Glomerular endothelial cell (primary cell): ENCODE data around the gene NMNAT2. TPM values are rescaled to one million over a fixed set of nuclear protein-coding genes. Genes with fewer than 3 reads are reported as not detected.

Experiments used
- DNase-seq: peaks from one replicate; pipeline ENCODE4 v3.0.0-alpha.2; 2011; ENCODE audit warnings: low read depth, low spot score; ENCODE audit errors: extremely low read depth
- total RNA-seq: library from RNA; depleted of rRNA; stranded (reverse); fragments of >200 nt; gene quantifications from 2 replicates; pipeline ENCODE4 v1.2.3, GENCODE V29; 2015

Gene NMNAT2
- total RNA-seq, 1 donor from 2014 or later = 0.23 TPM

GRCh38 chr1:183223467-183223866 is 194.7 kb downstream of the NMNAT2 start:
- no peak for DNase-seq

GRCh38 chr1:183222909-183223308 is 195.3 kb downstream of the NMNAT2 start:
- DNase-seq = no peak

GRCh38 chr1:183219616-183220009 is 198.6 kb downstream of the NMNAT2 start:
- DNase-seq = no peak

- no peak for DNase-seq
Observed at GRCh38 chr1:183218971-183219615, 199.1 kb downstream of the NMNAT2 start.

- DNase-seq = no peak
Observed at GRCh38 chr1:183218027-183218618, 200.1 kb downstream of the NMNAT2 start.

GRCh38 chr1:183215936-183216335 is 202.2 kb downstream of the NMNAT2 start:
- DNase-seq = no peak

GRCh38 chr1:183215076-183215720 is 203.0 kb downstream of the NMNAT2 start:
- DNase-seq = no peak

GRCh38 chr1:183214021-183214970 is 203.9 kb downstream of the NMNAT2 start:
- DNase-seq = no peak

- DNase-seq = no peak
Observed at GRCh38 chr1:183212870-183213269, 205.3 kb downstream of the NMNAT2 start.

- no peak for DNase-seq
Observed at GRCh38 chr1:183210681-183211080, 207.5 kb downstream of the NMNAT2 start.

- no peak for DNase-seq
Observed at GRCh38 chr1:183209533-183210158, 208.5 kb downstream of the NMNAT2 start.

- no peak for DNase-seq
Observed at GRCh38 chr1:183206538-183207122, 211.6 kb downstream of the NMNAT2 start.

GRCh38 chr1:183205196-183205781 is 212.9 kb downstream of the NMNAT2 start:
- DNase-seq = no peak

- no peak for DNase-seq
Observed at GRCh38 chr1:183203094-183203493, 215.1 kb downstream of the NMNAT2 start.

- peak; percentile 33 for DNase-seq
Observed at GRCh38 chr1:183200451-183200850, 217.7 kb downstream of the NMNAT2 start.

GRCh38 chr1:183199304-183199703 is 218.9 kb downstream of the NMNAT2 start:
- no peak for DNase-seq

- no peak for DNase-seq
Observed at GRCh38 chr1:183198463-183198862, 219.7 kb downstream of the NMNAT2 start.
